ENCODE results near the gene RANBP3. TPM values are rescaled to one million over a fixed set of nuclear protein-coding genes. Genes with fewer than 3 reads are reported as not detected.
"Not testable (repeated sequence)": the region's sequence is repeated elsewhere in the genome, so short reads cannot be mapped to it uniquely, and the experiment has no call there.

The RANBP3 gene
- total RNA-seq, 2 donors from 2014 or later, result 76.8 to 86.9 TPM

DNA sequence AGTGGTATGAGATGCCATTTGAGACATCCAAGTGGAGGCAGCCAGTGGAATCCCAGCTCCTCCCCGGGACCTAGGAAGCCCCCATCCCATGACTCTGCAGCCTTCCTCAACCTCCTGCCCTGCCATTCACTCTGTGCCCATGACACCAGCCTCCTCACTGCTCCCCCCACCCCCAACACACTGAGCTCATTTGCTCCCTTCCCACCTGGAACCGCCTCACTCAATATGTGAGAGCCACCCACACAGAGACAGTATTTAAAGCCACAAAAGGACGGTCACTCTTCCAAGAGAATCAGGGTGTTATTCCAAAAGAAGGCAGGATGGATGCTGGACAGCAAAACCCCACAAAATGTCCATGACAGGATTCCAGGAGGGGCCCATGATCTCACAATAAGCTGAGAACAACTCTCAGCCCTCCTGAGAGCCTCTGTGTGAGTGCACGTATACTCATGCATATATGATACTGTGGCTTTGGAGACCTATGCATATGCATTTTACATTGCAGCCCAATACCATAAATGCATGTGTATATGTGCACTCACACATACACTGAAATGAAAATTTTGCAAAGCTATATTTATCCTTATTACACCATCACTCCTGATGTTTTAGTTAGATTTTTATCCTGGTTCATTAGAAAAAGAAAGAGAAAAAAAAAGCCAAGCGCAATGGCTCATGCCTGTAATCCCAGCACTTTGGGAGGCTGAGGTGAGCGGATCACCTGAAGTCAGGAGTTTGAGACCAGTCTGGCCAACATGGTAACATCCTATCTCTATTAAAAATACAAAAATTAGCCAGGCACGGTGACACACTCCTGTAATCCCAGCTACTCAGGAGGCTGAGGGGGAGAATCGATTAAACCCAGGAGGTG, 10.8 kb upstream of the RANBP3 start:
- H3K9me3 ChIP-seq (ENCODE audit: control insufficient read depth, low read length, poor library complexity, severe bottlenecking), result no peaks in the 10 kb centered on the region
- Mint-ChIP-seq H3K4me3 (peak overlapping the region; percentile 61), H3K27ac (no peak overlapping the region), H3K27me3 (no peaks in the 10 kb centered on the region), H3K4me1 (peaks cover 14% of the 10 kb centered on the region), H3K36me3 (ENCODE audit: low read depth) (peaks cover 2% of the 10 kb centered on the region)
- DNase-seq (no peak), ATAC-seq (no peak)

DNA sequence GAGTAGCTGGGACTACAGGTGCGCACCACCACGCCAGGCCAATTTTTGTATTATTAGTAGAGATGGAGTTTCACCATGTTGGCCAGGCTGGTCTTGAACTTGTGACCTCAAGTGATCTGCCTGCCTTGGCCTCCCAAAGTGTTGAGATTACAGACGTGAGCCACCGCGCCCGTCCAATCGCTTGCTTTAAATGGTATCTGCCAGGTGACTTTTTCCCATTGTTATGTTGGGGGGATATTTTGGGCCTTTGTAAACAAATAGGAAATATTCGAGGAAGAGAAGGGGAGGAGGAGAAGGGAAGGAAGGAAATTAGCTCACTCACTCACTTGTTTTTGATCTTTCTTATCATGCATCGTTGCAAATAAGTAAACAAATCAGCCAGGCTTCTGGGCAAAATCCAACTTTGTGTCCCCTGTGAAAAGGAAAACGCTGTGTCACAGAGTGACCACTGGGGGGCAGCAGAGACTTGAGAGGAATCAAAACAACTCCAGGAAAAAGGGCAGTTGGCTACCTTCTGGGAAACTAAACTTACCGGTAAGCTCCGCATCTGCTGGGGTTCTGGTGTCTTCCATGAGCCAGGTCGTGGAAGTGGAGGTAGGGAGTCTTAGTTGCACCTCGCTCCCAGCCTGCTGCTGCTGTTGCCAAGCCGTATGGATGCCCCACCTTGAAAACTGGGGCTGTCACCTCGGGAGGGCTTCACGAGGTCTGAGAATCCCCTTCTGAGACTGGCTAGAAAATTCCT, 9.3 kb upstream of the RANBP3 start:
- Mint-ChIP-seq H3K27ac (peak overlapping the region; percentile 72), H3K27me3 (no peaks in the 10 kb centered on the region)
- peak; percentile 77 for ATAC-seq

DNA sequence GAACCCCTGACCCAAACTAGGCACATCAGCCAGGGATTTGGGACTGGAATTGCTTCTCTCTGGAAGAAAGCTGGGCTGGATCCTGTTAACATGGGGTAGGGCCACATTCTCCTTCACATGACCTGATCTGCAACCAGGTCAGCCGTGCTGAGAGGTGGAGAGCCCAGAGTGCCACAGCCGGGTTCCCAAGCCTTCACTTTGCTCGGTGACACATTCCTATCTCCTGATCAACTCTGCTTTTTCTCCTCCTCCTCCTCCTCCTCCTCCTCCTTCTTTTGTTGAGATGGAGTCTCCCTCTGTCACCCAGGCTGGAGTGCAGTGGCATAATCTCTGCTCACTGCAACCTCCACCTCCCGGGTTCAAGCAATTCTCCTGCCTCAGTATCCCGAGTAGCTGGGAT, 7.9 kb upstream of the RANBP3 start:
- not testable (repeated sequence) for H3K27ac Mint-ChIP-seq; ATAC-seq; H3K27me3 Mint-ChIP-seq; H3K36me3 Mint-ChIP-seq (ENCODE audit: low read depth); H3K4me3 Mint-ChIP-seq; DNase-seq; H3K9me3 ChIP-seq (ENCODE audit: control insufficient read depth, low read length, poor library complexity, severe bottlenecking)
- H3K4me1 Mint-ChIP-seq, result peaks cover 18% of the 10 kb centered on the region

More for the DNA sequence above, 9.3 kb upstream of the RANBP3 start:
- peaks cover 16% of the 10 kb centered on the region for H3K4me1 Mint-ChIP-seq
- peaks cover 2% of the 10 kb centered on the region for H3K36me3 Mint-ChIP-seq (ENCODE audit: low read depth)
- peak overlapping the region; percentile 72 for H3K4me3 Mint-ChIP-seq
- no peaks in the 10 kb centered on the region for H3K9me3 ChIP-seq (ENCODE audit: control insufficient read depth, low read length, poor library complexity, severe bottlenecking)
- DNase-seq, result peak; percentile 52 to 61 (median 59)

DNA sequence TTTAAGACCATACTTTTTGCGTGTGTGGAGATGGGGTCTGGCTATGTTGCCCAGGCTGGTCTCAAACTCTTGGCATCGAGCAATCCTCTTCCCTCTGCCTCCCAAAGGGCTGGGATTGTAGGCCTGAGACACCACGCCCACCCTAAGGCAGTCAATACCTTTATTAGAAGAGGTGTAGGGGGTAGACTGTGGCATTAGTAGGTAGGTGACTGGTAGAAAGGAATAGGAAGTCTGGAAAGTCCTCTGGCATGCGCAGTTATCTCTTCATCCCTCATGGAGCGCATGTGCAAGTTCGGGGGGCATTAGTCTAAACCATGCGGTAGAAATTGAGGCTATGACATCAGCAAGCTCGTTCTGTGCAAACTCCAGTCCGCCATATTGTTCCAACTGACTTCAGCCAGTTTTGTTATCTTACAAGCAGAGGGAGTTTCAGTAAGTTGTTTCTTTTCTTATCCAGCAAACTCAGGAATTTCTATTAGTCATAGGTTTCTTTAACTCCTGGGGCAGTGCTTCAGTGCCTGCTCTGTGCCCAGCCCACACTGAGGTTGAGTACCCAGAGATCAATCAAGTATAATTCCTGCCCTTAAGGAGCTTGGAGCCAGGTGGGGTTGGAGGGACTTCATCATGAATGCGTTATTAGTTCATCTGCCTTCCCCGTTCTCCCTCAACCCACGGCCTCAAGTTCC, 7.3 kb upstream of the RANBP3 start:
- Mint-ChIP-seq H3K27me3 (no peaks in the 10 kb centered on the region), H3K4me3 (no peak overlapping the region), H3K4me1 (peaks cover 18% of the 10 kb centered on the region), H3K27ac (no peak overlapping the region), H3K36me3 (ENCODE audit: low read depth) (peaks cover 2% of the 10 kb centered on the region)
- no peak for ATAC-seq
- DNase-seq, result no peak
- H3K9me3 ChIP-seq (ENCODE audit: control insufficient read depth, low read length, poor library complexity, severe bottlenecking), result no peaks in the 10 kb centered on the region

DNA sequence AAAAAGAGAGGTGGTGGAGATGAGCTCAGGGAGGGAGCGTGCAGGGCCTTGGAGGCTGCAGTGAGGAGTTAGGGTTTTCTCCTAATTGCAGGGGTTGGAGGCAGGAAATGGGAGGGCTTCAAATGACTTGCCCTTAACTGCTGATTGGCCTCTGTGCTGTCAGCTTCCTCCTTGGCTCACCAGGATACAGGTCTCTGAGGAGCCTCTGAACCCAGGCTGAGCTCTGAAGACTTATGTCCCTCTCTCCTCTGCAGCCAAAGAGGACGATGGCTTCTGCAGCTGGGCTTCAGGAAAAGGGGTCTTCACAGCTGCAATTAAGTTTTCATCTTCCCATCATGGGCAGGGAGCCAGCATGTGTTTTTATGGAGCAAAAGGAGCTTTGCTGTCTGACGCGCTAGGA, 6.7 kb upstream of the RANBP3 start:
- no peaks in the 10 kb centered on the region for H3K9me3 ChIP-seq (ENCODE audit: control insufficient read depth, low read length, poor library complexity, severe bottlenecking)
- H3K27me3 Mint-ChIP-seq, result no peaks in the 10 kb centered on the region
- peaks cover under 1% of the 10 kb centered on the region for H3K36me3 Mint-ChIP-seq (ENCODE audit: low read depth)
- no peak for DNase-seq
- H3K4me3 Mint-ChIP-seq, result no peak overlapping the region
- peak overlapping the region; percentile 32 for H3K27ac Mint-ChIP-seq
- H3K4me1 Mint-ChIP-seq, result peaks cover 19% of the 10 kb centered on the region
- ATAC-seq, result no peak

DNA sequence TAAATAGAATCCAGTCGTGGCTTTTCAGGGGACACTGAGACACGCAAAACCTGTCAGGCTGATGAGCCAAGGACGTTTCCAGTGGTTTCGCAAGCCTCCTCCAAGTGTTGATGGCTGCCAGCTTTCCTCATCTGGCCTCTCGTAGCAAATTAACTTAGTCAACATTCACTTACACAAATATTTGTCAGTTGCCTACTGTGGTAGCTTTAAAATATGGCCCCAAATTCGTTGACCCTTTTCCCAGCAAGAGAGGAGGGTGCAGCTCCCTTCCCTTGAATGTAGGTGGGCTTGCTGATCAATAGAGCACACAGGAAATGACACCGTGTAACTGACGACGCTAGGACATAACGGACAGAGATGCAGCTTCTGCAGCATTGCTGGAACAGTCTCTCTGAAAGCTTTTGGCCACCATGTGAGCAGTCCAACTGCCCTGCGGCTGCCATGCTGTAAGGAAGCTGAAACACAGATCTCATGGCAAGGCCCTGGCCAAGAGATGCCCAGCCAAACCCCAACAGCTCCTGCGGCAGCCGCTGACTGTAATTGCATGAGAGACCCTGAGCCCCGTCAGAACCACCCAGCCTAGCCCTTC, 5.5 kb upstream of the RANBP3 start:
- no peak for DNase-seq
- no peak for ATAC-seq
- no peaks in the 10 kb centered on the region for H3K27me3 Mint-ChIP-seq
- H3K4me1 Mint-ChIP-seq, result peaks cover 21% of the 10 kb centered on the region
- H3K9me3 ChIP-seq (ENCODE audit: control insufficient read depth, low read length, poor library complexity, severe bottlenecking), result no peaks in the 10 kb centered on the region
- no peaks in the 10 kb centered on the region for H3K36me3 Mint-ChIP-seq (ENCODE audit: low read depth)
- H3K4me3 Mint-ChIP-seq, result no peak overlapping the region
- no peak overlapping the region for H3K27ac Mint-ChIP-seq

DNA sequence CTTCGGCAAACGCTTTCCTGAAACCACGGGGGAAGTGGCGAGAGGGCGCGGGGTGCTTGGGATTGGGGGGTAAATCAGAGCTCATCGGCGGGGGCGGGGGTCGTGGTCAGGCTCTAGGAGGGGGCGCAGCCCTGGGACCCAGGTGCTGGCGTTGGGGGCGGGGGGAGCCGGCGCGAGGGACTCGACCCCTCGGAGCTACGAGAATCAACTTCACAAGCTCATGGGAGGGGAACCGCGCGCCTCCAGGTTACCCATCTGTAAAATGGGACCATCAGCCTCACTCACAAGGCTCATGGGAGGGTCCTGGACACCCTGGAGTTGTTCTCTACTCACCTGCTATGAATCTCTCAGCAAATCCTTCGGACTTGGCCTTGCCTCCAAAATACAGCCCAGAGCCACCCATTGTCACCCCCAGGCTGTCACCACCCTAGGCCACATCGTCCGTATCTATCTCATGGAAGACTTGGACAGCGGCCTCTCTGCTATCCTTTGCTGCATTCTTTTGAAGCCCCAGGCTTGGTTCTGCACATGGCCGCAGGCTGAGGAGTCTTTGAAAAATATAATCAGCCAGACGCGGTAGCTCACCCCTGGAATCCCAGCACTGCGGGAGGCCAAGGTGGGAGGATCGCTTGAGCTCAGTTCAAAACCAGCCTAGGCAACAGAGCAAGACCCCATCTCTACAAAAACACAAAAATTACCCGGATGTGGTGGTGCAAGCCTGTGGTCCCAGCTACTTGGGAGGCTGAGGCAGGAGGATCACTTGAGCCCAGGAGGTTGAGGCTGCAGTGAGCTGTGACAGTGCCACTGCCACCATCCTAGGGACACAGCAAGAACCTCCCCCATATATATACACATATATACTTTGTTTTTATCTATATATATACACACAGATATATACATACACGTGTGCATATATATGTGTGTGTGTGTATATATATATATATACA, 939 bp upstream of the RANBP3 start:
- DNase-seq (no peak), ATAC-seq (no peak)
- H3K27ac Mint-ChIP-seq, result peak overlapping the region; percentile 95
- H3K9me3 ChIP-seq (ENCODE audit: control insufficient read depth, low read length, poor library complexity, severe bottlenecking), result no peaks in the 10 kb centered on the region
- peaks cover 8% of the 10 kb centered on the region for H3K36me3 Mint-ChIP-seq (ENCODE audit: low read depth)
- peak overlapping the region; percentile 98 for H3K4me3 Mint-ChIP-seq
- H3K4me1 Mint-ChIP-seq, result peaks cover 42% of the 10 kb centered on the region
- no peaks in the 10 kb centered on the region for H3K27me3 Mint-ChIP-seq

DNA sequence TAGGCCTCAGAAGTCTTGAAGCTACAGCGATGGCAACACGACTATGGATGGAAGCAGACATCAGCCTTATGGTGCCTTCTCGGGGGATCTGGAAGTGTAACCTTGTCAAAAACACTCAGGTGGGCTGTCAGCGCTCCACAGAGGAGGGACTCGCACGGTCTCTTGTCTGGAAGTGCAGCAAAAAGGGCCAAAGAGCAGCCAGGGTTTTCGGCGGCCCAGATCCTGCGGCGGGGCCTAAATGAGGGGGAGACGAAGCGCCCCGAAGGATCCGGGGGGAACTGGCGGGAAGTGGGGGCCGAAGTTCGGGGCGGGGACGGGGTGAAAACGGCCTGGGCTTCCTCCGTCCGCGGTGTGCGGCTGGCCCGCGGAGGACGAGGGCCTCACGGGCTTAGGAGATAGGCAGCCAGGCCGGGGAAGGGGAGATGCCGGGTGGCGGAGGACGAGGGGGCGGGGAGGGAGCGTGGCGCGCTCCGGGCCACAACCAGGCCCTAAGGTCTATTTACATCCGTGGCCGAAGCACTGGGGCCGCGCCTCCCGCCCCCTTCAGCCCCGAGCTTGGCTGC, 637 bp downstream of the RANBP3 start:
- Mint-ChIP-seq H3K4me1 (peaks cover 43% of the 10 kb centered on the region), H3K27ac (peak overlapping the region; percentile 95), H3K4me3 (peak overlapping the region; percentile 98), H3K27me3 (no peaks in the 10 kb centered on the region), H3K36me3 (ENCODE audit: low read depth) (peaks cover 8% of the 10 kb centered on the region)
- H3K9me3 ChIP-seq (ENCODE audit: control insufficient read depth, low read length, poor library complexity, severe bottlenecking), result no peaks in the 10 kb centered on the region
- DNase-seq (no peak), ATAC-seq (peak; percentile 1)

DNA sequence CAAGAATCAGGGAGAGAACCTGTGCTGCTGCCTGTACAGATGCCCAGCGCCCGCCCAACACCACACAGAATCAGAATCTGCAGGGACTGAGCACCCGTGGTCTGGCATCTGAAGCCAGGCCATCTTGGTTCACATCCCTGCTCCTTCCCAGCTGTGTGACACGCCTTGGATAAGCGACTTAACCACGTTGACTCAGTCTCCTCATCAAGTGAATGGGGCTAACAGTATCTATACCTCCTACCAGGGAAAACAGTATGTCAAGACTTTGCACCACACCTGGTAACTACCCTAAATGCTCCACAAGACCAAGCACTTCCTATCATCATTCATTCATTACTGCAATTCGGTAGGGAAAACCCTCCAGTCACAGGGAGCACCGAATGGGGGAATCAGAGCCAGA, 1.2 kb downstream of the RANBP3 start:
- H3K9me3 ChIP-seq (ENCODE audit: control insufficient read depth, low read length, poor library complexity, severe bottlenecking), result no peaks in the 10 kb centered on the region
- H3K36me3 Mint-ChIP-seq (ENCODE audit: low read depth), result peaks cover 8% of the 10 kb centered on the region
- H3K4me3 Mint-ChIP-seq, result peak overlapping the region; percentile 98
- DNase-seq, result no peak
- no peaks in the 10 kb centered on the region for H3K27me3 Mint-ChIP-seq
- no peak for ATAC-seq
- peak overlapping the region; percentile 95 for H3K27ac Mint-ChIP-seq
- H3K4me1 Mint-ChIP-seq, result peaks cover 45% of the 10 kb centered on the region

DNA sequence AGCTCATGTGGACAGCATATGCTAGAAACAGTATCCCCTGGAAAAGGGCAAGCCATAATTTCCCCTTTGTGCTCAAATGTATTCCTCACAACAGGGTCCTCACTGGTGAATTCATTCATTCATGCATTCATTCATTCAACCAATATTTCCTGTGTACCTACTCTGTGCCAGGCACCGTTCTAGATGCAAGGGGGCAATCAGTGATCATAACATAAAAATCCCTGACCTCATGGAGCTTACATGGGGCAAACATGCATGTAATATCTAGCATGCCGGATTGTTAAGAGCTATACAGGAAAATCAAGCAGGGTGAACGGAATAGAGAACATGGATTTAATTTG, 2.6 kb downstream of the RANBP3 start:
- H3K27ac Mint-ChIP-seq, result peak overlapping the region; percentile 95

DNA sequence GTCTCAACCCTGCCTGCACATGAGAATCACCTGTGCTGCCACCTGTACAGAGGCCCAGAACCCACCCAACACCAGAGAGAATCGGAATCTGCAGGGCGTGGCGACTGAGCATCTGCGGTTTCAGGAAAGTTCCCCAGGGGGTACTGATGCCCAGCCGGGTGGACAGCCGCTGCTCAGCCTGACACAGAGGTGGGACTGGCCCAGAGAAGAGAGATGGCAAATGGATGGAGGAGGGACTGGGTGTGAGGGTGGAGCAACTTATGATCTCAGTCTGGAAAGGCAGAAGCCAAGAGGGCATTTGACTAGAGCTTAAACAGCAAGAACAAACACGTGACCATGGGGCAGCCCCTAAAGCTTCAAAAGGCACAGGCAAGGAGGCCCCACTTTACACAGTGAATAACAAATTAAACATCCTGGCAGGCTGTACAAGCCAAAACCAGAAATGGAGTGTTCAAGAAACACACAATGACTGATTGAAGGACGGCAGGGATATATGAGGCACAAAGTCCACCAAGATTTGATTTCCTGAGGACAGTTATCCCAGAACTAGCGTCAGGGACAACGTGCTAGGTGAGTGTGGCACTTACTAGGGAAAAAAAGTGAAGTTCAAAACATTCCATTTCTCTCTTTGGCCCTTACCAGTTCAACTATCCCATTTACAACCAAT, 3.1 kb downstream of the RANBP3 start:
- peaks cover 8% of the 10 kb centered on the region for H3K36me3 Mint-ChIP-seq (ENCODE audit: low read depth)
- H3K27me3 Mint-ChIP-seq, result no peaks in the 10 kb centered on the region
- peak overlapping the region; percentile 95 for H3K27ac Mint-ChIP-seq
- peak; percentile 19 for ATAC-seq
- DNase-seq, result no peak
- H3K4me3 Mint-ChIP-seq, result peak overlapping the region; percentile 67
- H3K9me3 ChIP-seq (ENCODE audit: control insufficient read depth, low read length, poor library complexity, severe bottlenecking), result no peaks in the 10 kb centered on the region
- H3K4me1 Mint-ChIP-seq, result peaks cover 54% of the 10 kb centered on the region

More for the DNA sequence above, 2.6 kb downstream of the RANBP3 start:
- Mint-ChIP-seq H3K4me3 (peak overlapping the region; percentile 98), H3K27me3 (no peaks in the 10 kb centered on the region), H3K4me1 (peaks cover 53% of the 10 kb centered on the region), H3K36me3 (ENCODE audit: low read depth) (peaks cover 8% of the 10 kb centered on the region)
- ATAC-seq (no peak), DNase-seq (no peak)
- no peaks in the 10 kb centered on the region for H3K9me3 ChIP-seq (ENCODE audit: control insufficient read depth, low read length, poor library complexity, severe bottlenecking)
